ENCODE measurements around the gene GMPPB.
"Not testable (repeated sequence)": the region's sequence is repeated elsewhere in the genome, so short reads cannot be mapped to it uniquely, and the experiment has no call there.

The GMPPB gene

GRCh38 chr3:49723628-49724551, at the start of gene GMPPB:
Gene GMPPB, minus strand, starts transcription at chr3:49723951. Its CDS starts 225 bp downstream, at chr3:49723726.
- DNase-seq (ENCODE audit: low read depth in 2 of 2): peak; percentile 80 to 89

GRCh38 chr3:49772703-49773102, 49.0 kb upstream of the GMPPB start:
- DNase-seq (ENCODE audit: low read depth in 2 of 2): no peak

DNA sequence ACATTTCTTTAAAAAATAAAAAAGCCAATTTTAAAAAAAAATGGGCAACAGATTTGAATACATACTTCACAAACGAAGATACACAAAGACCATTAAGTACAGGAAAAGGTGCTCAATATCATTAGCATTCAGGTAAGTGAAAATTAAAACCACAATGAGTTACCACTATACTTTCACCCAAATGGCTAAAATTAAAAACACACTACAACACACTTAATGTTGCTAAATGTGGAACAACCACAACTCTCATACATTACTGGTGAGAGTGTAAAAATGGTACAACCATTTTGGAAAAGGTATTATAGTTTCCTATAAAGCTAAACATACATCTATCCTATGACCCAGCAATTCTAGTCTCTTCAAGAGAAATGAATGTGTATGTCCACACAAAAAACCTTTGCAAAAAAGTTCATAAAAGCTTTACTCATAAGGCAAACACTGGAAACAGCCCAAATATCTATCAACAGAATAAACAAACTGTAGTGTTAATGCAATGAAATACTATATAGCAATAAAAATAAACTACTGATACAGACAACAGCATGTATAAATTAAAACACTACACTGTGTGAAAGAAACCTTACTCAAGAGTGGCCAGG, 47.7 kb upstream of the GMPPB start:
- no peak for DNase-seq (ENCODE audit: low read depth in 2 of 2)

DNA sequence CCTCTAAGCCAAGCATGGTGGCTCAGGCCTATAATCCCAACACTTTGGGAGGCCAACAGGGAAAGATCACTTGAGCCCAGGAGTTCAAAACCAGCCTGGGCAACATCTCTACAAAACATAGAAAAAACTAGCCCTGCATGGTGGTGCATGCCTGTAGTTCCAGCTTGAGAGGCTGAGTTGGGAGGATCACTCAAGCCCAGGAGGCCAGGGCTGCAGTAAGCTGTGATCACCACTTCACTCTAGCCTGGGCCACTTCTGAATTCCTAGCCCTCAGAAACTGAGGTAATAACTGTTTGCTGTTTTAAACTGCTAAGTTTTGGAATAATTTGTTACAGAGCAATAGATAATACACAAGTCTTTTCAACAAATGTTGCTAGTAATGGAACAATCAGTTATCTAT, 46.2 kb upstream of the GMPPB start:
- DNase-seq (ENCODE audit: low read depth in 2 of 2): no peak

DNA sequence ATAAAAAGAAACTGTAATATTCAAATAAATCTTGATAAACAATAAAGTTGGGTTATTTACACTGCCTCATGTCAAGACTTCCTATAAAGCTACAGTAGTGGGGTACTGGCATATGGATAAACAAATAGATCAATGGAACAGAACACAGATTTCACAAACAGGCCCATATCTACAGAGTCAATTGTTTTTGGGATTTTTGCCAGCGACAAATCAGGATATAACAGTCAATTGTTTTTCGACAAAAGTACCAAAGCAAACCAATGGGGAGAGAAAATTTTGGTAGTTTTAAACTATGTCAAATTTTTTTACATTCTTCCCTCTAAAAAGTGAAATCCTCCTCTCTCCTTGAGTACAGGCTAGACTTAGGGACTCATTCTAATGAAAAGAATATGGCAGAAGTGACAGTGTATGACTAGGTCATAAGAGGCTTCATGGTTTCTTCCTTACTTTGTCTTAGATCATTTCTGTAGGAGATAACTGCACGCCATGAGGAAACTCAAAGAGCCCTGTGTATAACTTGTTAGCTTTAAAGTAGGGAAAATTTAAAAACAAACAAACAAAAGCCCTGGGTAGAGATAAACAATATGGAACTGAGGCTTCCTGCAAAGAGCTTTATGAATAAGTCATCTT, 45.6 kb upstream of the GMPPB start:
- no peak for DNase-seq (ENCODE audit: low read depth in 2 of 2)

DNA sequence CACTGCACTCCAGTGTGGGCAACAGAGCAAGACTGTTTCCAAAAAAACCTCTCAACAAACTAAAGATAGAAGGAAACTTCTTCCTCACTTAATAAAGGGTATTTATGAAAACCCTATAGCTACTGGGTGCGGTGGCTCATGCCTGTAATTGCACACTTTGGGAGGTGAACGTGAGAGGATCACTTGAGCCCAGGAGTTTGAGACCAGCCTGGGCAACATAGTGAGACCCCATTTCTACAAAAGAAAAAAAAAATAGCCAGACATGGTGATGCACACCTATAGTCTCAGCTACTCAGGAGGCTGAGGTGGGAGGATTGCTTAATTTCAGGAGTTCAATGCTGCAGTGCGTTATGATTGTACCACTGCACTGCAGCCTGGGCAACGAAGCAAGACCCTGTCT, 40.2 kb upstream of the GMPPB start:
- DNase-seq (ENCODE audit: low read depth in 2 of 2): no peak

DNA sequence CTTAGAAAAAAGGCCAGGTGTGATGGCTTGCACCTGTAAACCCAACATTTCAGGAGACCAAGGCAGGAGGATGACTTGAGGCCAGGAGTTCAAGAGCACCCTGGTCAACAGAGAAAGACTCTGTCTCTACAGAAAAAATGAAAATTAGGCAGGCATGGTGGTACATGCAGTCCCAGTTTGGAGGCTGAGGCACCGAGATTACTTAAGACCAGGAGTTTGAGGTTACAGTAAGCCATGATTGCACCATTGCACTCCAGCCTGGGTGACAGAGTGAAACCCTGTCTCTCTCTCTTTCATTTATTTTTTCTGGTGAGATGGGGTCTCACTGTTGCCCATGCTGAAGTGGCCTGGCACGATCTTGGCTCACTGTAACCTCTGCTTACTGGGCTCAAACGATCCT, 37.9 kb upstream of the GMPPB start:
- DNase-seq (ENCODE audit: low read depth in 2 of 2): no peak

GRCh38 chr3:49759226-49759625, 35.5 kb upstream of the GMPPB start:
- DNase-seq (ENCODE audit: low read depth in 2 of 2): no peak

- DNase-seq (ENCODE audit: low read depth in 2 of 2): no peak
Measured at GRCh38 chr3:49757197-49757596, 33.4 kb upstream of the GMPPB start.

DNA sequence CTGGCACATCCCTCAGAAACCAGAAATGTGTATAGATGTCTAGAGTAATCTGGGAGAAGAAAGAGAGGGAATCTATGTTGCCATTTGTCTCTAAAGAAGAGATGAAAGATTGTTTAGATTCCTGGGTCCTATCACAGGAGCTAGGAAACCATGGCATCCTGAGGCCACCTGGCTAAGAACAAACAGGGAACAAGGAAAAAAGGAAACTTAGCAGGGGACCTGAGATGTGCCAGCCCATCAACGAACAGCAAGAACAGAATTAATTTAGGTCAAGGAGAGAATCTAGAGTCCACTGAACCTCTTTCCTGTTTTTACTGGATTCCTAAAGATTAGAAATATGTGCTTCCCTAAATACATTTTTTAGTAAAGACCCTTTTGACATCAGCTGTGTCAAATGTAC, 32.3 kb upstream of the GMPPB start:
- no peak for DNase-seq (ENCODE audit: low read depth in 2 of 2)

GRCh38 chr3:49754536-49754935, 30.8 kb upstream of the GMPPB start:
- no peak for DNase-seq (ENCODE audit: low read depth in 2 of 2)

- DNase-seq (ENCODE audit: low read depth in 2 of 2): no peak
Measured at GRCh38 chr3:49751501-49751900, 27.8 kb upstream of the GMPPB start.

DNA sequence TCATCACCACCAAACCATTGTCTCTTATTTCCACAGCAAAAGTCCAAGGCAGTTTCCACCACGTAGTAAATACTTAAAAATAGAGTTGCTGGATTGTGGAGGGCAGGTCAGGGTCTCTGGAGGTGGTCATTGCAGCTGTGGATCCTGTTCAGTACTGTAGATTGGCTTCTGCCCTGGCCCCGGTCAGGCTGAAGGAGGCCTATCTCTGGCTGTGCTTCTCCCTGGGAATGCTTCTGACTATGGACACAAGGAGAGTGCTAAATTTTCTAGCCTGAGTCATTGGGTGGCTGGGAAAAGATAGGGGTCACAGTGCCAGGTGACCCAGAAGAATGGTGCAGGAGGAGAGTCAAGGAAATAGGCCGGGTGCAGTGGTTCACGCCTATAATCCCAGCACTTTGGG, 26.3 kb upstream of the GMPPB start:
- DNase-seq (ENCODE audit: low read depth in 2 of 2): no peak

DNA sequence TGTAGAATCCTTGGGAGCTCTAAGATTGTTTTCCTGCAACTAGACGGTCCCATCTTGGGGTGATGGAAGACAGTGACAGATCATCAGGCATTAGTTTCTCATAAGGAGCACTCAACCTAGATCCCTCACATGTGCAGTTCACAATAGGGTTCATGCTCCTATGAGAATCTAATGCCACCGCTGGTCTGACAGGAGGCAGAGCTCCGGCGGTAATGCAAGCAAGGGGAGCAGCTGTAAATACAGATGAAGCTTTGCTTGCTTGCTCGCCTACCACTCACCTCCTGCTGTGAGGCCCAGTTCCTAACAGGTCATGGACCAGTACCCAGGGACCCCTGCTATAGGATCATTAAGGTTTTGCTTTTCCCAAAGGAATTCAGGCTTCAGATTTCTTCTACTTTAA, 25.1 kb upstream of the GMPPB start:
- DNase-seq (ENCODE audit: low read depth in 2 of 2): not testable (repeated sequence)

DNA sequence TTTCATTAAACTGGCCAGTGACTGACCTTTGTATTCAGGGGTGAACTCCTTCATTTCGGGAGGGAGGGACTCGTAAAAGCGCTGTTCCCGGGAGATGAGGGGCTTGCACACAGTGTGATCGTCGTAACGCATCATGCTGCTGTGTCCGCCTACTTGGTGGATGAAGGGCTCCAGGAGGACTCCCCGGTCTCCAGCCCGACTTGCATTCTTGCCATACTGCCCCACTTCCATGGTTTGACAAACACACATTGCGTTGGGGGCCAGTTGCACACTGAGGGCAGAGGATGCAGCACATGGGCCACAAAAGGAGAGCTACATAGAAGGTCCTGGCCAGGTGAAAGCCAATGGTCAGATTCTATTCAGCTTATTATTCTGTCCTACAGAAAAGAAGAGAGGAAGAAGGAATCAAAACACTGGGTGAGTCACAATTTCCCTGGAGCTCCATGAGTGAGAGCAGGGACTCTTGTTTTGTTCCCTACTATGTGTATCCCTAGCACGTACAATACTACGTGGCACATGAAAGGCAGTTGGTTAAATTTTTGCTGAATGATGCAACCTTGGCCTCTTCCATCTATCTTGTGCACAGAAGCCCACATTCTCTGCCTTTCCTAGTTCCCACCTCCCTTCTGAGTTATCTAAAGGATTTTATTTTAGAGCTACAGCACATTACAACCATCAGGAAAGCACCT, 24.2 kb upstream of the GMPPB start:
- no peak for DNase-seq (ENCODE audit: low read depth in 2 of 2)

- DNase-seq (ENCODE audit: low read depth in 2 of 2): no peak
Measured at GRCh38 chr3:49745986-49746385, 22.2 kb upstream of the GMPPB start.

DNA sequence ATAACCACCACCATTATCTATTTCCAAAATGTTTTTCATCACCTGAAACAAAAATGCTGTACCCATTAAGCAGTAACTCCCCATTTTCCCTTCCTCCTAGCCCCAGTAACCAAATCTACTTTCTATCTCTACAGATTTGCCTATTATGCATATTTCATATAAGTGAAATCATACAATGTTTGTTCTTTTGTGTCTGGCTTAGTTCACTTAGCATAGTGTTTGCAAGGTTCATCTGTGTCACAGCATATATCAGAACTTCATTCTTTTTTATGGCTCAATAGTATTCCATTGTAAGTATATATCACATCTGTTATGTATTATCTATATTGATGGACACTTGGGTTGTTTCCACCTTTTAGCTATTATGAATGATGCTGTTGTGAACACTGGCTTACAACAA, 16.7 kb upstream of the GMPPB start:
- DNase-seq (ENCODE audit: low read depth in 2 of 2): no peak

GRCh38 chr3:49738067-49738713, 14.4 kb upstream of the GMPPB start:
- no peak for DNase-seq (ENCODE audit: low read depth in 2 of 2)

DNA sequence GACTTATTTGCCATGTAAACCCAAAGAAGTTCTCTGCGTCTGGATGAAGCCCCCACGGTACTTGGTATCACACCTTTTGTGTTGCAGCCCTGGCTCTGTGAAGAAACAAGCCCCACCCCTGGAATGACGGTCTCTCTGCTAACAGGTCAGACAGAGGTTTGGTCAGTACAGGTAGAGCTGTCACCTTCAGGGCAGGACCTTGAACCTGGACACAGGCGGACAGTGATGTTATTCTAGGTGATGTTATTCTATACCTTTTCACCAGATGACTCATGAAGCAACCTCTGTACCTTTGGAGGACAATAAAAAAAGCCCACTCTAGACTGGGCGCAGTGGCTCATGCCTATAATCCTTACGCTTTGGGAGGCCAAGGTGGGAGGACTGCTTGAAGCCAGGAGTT, 11.0 kb upstream of the GMPPB start:
- DNase-seq (ENCODE audit: low read depth in 2 of 2): no peak

GRCh38 chr3:49733551-49733950, 9.8 kb upstream of the GMPPB start:
- no peak for DNase-seq (ENCODE audit: low read depth in 2 of 2)

GRCh38 chr3:49732597-49732996, 8.8 kb upstream of the GMPPB start:
- no peak for DNase-seq (ENCODE audit: low read depth in 2 of 2)
